COR-L47 (cell line): ENCODE measurements around the gene ACSS1.
"Not testable (repeated sequence)": the region's sequence is repeated elsewhere in the genome, so short reads cannot be mapped to it uniquely, and the experiment has no call there.

Experiments used
- DNase-seq: peaks from one replicate; lab custom pipeline; 2025; lab: John Stamatoyannopoulos, UW

Gene ACSS1

GRCh38 chr20:25011261-25011660 is 46.7 kb downstream of the ACSS1 start:
- no peak for DNase-seq

- no peak for DNase-seq
Measured at GRCh38 chr20:25009218-25010145, 48.5 kb downstream of the ACSS1 start.

GRCh38 chr20:25008388-25009217 is 49.3 kb downstream of the ACSS1 start:
- DNase-seq = no peak

GRCh38 chr20:25007491-25008305 is 50.2 kb downstream of the ACSS1 start:
- DNase-seq = no peak

GRCh38 chr20:25006431-25007167 is 51.3 kb downstream of the ACSS1 start:
- DNase-seq = no peak

- DNase-seq = no peak
Measured at GRCh38 chr20:25005661-25006060, 52.3 kb downstream of the ACSS1 start.

- peak; percentile 85 for DNase-seq
Measured at GRCh38 chr20:25005220-25005619, 52.7 kb downstream of the ACSS1 start.

GRCh38 chr20:25003002-25003401 is 54.9 kb downstream of the ACSS1 start:
- DNase-seq = no peak

- DNase-seq = not testable (repeated sequence)
Measured at GRCh38 chr20:25001323-25001722, 56.6 kb downstream of the ACSS1 start.

- DNase-seq = peak; percentile 58
Measured at GRCh38 chr20:25000268-25000801, 57.6 kb downstream of the ACSS1 start.

- DNase-seq = no peak
Measured at GRCh38 chr20:24999568-24999967, 58.4 kb downstream of the ACSS1 start.

GRCh38 chr20:24998631-24999445 is 59.1 kb downstream of the ACSS1 start:
- no peak for DNase-seq

- no peak for DNase-seq
Measured at GRCh38 chr20:24998121-24998520, 59.8 kb downstream of the ACSS1 start.

- no peak for DNase-seq
Measured at GRCh38 chr20:24996449-24997377, 61.2 kb downstream of the ACSS1 start.

GRCh38 chr20:24995741-24996448 is 62.0 kb downstream of the ACSS1 start:
- peak; percentile 74 for DNase-seq

- DNase-seq = peak; percentile 77
Measured at GRCh38 chr20:24994470-24995368, 63.2 kb downstream of the ACSS1 start.

GRCh38 chr20:24994186-24994465 is 63.8 kb downstream of the ACSS1 start:
- DNase-seq = no peak
